GM19193 (cell line): ENCODE results near the gene TP53BP1.

Source experiments
- POLR2A ChIP-seq: IDR thresholded peaks from 4 replicates; pipeline ENCODE4 v1.6.1; 2011; ENCODE audit not compliant: insufficient read depth, insufficient read length; ENCODE audit errors: extremely low read depth

Gene TP53BP1

GRCh38 chr15:43420876-43421275 is 72.1 kb downstream of the TP53BP1 start:
- TF ChIP-seq POLR2A: no peak

- no peak for TF ChIP-seq POLR2A
Measured at GRCh38 chr15:43420435-43420834, 72.5 kb downstream of the TP53BP1 start.

GRCh38 chr15:43414196-43414595 is 78.8 kb downstream of the TP53BP1 start:
- TF ChIP-seq POLR2A: no peak

GRCh38 chr15:43412096-43412495 is 80.9 kb downstream of the TP53BP1 start:
- no peak for TF ChIP-seq POLR2A

GRCh38 chr15:43410572-43411214 is 82.3 kb downstream of the TP53BP1 start:
- TF ChIP-seq POLR2A: no peak

GRCh38 chr15:43408789-43409188 is 84.2 kb downstream of the TP53BP1 start:
- no peak for TF ChIP-seq POLR2A

- no peak for TF ChIP-seq POLR2A
Measured at GRCh38 chr15:43406808-43407207, 86.1 kb downstream of the TP53BP1 start.

- no peak for TF ChIP-seq POLR2A
Measured at GRCh38 chr15:43406189-43406588, 86.8 kb downstream of the TP53BP1 start.

- TF ChIP-seq POLR2A: no peak
Measured at GRCh38 chr15:43404130-43404529, 88.8 kb downstream of the TP53BP1 start.

GRCh38 chr15:43403616-43404015 is 89.3 kb downstream of the TP53BP1 start:
- no peak for TF ChIP-seq POLR2A

- TF ChIP-seq POLR2A: no peak
Measured at GRCh38 chr15:43402255-43402654, 90.7 kb downstream of the TP53BP1 start.

GRCh38 chr15:43390723-43391122 is 102.2 kb downstream of the TP53BP1 start:
- TF ChIP-seq POLR2A: no peak

- no peak for TF ChIP-seq POLR2A
Measured at GRCh38 chr15:43383070-43383469, 109.9 kb downstream of the TP53BP1 start.

- TF ChIP-seq POLR2A: no peak
Measured at GRCh38 chr15:43382310-43382709, 110.6 kb downstream of the TP53BP1 start.

- no peak for TF ChIP-seq POLR2A
Measured at GRCh38 chr15:43378601-43379000, 114.4 kb downstream of the TP53BP1 start.

- TF ChIP-seq POLR2A: no peak
Measured at GRCh38 chr15:43376017-43376705, 116.8 kb downstream of the TP53BP1 start.
